ENCODE data around the gene ADAM10.

The ADAM10 gene

DNA sequence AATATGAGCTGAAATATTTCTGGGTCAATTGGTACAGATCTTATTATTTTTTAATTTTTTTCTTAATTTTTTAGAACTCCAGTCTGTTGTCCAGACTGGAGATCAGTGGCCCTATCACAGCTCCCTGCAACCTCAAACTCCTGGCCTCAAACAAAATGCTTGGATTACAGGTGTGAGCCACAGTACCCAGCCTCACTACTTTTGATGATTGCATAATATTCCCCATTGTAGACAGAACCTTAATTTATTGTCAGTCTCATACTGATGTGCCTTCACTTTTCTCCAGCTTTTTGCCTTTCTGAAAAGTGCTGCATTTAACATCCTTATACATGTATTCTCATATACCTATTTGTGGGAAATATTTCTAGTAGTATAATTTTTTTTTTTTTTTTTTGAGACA lies 172.8 kb downstream of the ADAM10 start:
- DNase-seq (ENCODE audit: low read depth): no peak

DNA sequence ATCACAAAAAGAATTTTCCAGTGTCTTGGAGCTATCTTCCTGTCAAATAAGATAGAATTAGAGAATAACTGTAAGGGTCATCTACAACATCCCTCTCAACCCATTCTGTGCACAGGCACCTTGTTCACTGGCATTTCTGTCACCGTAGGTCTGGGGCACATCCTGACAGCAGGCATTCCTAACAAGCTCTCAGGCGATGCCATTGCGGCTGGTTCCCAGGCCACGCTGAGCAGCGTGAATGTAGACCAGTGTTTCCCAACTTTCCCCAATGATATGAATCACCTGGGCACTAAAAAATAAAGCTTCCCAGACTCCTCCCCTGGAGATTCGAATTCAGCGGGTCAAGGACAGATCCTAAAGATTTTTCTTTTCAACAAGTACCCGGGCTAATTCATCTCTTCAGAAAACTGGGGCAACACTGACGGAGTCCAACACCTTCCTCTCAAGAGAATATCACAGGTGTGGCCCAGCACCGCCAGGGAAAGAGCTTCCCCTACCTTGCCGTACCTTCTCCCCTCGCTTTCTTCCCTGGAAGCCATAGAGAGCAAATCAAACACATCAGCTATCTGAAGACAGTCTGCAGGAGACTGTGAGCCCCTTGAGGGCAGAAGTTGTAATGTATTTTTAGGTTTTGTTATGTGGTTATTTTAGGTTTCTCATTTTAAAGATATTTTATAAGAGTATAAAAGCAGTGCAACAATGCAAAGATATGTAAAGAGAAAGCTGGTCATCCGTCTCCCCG lies 174.3 kb downstream of the ADAM10 start:
- DNase-seq (ENCODE audit: low read depth): no peak

DNA sequence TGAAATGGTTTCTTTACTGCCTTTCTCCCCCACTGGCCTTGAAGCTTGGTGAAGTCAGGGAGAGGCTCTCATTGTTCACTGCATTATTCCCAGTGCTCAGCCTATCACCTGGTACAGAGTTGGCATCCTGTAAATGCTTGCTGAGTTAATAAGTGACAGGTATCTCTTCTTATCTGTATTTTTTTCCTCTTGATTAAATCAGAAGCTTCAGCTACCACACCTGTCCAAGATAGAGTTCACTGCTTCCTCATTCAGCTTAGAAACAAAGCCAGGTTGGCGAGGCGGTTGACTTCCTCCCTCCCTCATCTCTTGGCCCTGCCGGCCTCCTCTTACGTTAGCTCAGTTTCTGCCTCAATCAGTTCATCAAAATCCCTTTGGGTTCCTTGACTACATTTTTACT lies 174.9 kb downstream of the ADAM10 start:
- no peak for DNase-seq (ENCODE audit: low read depth)

DNA sequence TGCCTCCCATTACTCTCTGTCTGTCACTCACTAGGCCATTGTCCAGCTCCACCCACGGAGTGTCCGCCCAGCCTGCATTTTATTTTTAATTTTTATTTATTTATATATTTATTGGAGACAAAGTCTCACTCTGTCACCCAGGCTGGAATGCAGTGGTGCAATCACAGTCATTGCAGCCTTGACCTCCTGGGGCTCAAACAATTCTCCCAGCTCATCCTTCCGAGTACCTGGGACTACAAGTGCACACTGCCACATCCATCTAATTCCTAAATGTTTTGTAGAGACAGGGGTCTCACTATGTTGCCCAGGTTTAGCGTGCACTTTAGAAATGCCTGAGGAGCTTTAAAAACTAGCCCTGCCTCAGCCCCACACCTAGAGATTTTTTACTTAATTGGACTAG lies 176.2 kb downstream of the ADAM10 start:
- no peak for DNase-seq (ENCODE audit: low read depth)

DNA sequence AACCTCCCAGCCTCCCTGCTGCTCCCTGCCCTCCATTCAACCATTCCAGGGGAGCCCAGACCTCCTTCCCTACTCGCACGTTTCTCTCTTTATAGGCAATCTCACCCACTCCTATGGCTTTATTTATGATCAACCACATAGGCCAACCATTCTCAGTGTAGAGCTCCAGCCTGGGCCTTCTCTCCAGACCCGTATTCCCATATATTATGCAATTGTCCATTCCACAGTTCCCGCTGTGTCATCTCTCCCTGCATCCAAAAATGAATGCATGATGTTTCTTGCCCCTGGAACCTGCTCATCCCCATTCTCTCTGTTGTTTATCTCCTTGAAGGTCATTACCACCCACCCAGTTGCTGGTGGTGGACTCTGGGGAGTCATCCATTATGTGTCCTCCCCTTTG lies 177.0 kb downstream of the ADAM10 start:
- no peak for DNase-seq (ENCODE audit: low read depth)

DNA sequence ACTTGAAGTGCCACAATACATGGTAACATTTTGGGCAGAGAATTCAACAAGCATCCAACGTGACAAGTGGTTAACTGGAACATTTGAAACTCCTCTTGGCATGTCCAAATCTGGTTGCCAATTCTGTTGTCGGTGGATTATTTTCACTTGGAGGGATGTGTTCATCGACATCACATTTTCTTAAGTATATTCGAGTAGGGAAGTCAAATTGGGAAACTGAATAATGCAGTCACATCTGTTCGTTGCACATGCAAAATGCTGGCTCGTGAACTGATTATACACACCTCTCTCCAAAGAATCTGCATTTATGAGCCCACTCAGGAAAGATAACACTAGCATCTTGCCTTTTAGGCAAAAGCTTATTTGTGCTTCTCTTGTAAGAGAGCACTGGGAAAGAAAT lies 178.0 kb downstream of the ADAM10 start:
- DNase-seq (ENCODE audit: low read depth): no peak

DNA sequence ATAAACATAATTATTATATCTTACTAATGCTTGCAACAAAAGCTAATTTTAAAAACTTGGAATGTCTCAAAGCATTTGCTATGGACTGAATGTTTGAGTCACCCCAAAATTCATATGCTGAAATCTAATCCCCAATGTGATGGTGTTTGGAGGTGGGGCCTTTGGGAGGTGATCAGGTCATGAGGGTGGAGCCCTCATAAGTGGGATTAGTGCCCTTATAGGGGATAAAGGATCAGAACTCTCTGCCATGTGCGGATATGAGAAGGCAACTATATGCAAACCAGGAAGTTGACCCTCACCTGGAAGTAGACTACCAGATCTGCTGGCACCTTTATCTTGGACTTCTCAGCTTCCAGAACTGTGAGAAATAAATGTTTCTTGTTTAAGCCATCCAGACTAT lies 180.1 kb downstream of the ADAM10 start:
- DNase-seq (ENCODE audit: low read depth): no peak

DNA sequence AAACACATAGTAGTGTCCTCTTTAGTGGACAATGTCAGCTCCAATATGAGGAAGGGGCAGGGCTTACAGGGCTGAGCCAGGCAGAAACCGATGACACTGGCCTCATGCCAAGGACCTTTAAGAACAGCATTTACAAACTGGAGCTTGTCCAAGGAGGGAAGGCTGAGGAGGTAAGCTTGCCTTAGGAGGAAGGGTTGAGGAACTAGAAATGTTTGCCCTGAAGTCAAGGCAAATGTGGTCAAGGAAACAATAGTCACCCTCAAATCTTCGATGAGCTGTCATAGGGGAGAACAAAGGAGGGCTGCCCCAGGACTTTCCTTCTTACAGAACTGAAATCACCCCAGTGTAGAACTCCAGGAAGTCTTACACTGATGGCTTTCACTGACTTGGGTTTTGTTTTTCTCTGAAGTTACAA lies 181.3 kb downstream of the ADAM10 start:
- no peak for DNase-seq (ENCODE audit: low read depth)

DNA sequence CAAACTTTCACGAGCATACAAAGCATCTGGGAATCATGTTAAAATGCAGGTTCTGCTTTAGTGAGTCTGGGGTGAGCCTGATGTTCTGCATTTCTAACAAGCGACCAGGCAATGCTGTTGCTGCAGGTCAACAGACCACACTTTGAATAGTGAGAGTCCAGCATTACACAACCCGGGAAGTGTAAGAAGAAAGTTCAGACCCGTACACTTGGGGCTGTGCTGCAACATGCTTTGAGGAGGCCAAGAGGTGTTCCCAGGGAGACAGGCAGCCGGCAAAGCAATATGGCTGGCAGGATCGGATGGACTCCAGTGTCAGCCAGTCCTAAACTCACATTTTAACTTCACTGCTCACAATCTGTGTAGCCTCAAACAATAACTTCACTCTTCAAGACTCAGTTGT lies 183.5 kb downstream of the ADAM10 start:
- DNase-seq (ENCODE audit: low read depth): no peak

DNA sequence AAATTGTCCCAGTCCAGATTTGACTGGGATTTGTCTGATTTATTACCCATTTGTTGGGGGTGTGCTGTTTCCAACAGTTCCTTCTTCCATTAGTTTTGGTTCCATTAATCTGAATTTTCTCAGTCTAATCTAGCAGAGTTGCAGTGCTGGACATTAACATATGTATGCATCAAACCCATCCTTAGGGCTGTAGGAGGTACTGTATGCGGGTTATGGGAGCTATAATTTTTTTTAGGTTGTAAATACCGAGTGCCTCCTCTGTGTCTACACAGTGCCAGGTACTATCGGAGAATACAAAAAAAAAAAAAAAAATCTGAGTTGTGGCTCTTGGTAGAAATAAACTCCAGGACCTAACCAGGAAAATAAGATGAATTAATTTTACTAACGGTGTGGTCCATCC lies 183.9 kb downstream of the ADAM10 start:
- no peak for DNase-seq (ENCODE audit: low read depth)

DNA sequence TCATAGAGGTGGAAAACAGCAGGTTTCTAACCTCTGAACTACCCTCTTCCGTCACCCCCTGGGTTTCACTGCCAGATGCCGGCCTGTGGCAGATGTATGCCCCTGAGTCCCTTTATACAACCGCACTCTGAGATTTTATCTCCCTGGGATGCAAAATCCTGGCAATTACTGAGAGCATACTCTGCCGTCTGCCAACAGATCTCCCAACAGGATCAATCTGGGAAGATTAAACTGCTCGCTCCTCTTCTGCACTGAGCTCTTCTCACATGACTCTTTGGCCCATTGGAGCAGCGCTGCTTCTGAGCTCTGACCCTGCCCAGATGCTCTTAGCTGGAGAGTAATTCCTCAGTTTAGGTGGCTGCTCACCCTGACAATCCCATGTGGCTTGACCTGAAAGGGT lies 184.5 kb downstream of the ADAM10 start:
- no peak for DNase-seq (ENCODE audit: low read depth)

DNA sequence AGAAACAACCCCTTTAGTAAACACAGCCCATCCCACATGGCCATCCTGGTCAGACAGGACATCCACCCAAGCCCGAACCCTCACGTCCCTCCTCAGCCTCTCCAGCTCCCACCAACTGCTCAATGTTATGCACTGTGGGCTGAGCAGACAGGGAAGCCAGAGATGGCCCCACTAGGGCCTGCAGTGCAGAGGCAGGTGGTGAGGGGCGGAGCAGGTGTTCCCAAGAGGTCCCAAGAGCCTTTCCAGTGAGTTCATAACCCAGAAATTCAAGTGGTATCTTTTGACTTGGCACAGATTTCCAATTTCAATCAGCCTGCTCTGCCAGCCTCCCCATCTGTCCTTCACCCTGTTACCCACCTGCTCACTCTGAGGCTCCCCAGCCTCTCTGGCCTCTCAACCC lies 187.4 kb downstream of the ADAM10 start:
- DNase-seq (ENCODE audit: low read depth): no peak

DNA sequence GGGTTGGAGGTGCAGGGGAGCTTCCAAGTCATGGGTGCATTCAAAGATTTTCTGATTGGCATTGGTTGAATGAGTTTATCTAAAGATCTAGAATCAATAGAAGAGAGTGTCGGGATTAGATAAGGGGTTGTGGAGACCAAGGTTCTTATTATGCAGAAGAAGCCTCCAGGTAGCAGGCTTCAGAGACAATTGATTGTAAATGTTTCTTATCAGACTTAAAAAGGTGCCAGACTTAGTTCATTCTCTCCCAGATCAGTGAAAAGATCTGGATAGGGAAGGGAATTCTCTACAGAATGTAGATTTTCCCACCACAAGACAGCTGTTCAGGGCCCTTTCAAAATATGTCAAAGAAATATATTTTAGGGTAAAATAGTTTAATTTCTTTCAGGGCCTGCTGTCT lies 188.2 kb downstream of the ADAM10 start:
- no peak for DNase-seq (ENCODE audit: low read depth)

DNA sequence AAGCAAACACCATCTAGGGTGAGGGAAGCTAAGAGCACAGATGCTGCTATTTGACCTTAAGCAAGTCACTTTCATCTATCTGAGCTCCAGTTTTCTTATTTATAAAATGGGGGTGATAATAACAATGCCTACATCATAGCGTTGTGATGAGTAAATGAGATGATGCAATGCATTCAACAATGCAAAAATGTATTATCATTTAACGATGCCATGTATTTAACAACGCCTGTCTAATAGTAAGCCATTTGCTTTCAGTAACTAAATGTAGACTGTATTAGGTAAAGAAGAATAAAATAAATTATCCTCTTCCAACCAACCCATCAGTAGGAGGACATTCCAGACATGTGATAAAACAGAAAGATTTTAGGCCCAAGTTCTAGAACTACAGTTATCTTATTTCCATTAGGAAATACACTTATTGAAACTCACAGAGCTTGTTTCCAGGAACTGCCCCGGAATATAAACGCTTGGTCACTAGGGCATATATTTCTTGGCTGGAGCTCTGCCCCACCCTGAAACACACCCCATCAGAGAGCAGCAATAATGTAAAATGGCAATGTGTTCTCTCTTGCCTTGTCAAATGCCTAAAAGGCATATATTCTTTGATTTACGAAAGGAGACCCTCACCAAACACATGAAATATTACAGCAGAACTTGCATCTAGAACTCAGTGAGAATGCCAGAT lies 189.5 kb downstream of the ADAM10 start:
- DNase-seq (ENCODE audit: low read depth): no peak

DNA sequence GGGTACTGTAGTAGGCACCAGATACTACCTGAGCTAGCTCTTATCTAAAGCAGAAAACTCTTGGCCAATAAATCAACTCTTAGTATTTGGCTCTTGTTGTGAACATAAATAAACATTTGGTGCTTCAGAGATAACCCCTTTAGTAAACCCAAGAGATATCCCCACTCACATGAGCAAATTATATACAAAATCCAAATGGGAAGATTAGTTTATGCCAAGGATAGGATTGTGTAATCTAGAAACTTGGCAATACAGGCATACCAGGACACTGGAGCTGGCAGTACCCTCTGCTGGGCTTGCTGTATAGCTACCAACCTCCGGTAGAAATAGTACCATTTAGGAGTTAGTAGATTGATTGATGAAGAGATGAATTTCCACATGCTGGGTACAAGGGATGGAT lies 190.7 kb downstream of the ADAM10 start:
- no peak for DNase-seq (ENCODE audit: low read depth)

DNA sequence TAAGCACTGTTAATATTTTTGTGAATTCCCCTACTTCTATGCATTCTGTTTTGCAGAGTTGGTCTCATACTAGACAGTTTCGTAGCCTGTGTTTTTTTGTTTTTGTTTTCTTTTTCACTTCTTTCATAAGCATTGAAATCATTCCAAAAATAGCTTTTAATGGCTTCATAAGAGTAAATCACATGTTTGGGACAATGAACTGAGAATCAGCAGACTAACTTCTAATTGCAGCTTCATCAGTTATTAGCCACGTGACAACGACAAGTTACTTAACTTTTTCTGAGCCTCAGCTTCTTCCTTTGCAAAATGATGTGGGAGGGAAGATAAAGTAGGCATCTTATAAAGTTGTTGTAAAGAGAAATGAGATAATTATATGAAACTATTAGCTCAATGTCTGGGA lies 193.0 kb downstream of the ADAM10 start:
- DNase-seq (ENCODE audit: low read depth): no peak

DNA sequence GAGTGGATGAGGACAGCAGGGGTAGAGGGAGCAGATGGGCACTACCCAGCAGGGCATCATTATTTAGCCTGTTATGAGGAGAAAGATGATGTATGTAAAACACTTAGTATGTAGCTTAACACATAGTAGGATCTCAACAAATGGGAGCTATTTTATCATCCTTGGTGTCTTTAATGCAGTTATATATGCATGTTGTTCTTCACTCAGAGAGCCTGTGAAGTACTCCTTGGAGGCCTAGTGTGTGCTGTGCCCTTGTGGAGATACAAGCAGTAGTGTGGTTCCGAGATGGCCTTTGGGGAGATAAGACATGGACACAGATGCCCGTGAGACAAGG lies 193.5 kb downstream of the ADAM10 start:
- DNase-seq (ENCODE audit: low read depth): no peak

DNA sequence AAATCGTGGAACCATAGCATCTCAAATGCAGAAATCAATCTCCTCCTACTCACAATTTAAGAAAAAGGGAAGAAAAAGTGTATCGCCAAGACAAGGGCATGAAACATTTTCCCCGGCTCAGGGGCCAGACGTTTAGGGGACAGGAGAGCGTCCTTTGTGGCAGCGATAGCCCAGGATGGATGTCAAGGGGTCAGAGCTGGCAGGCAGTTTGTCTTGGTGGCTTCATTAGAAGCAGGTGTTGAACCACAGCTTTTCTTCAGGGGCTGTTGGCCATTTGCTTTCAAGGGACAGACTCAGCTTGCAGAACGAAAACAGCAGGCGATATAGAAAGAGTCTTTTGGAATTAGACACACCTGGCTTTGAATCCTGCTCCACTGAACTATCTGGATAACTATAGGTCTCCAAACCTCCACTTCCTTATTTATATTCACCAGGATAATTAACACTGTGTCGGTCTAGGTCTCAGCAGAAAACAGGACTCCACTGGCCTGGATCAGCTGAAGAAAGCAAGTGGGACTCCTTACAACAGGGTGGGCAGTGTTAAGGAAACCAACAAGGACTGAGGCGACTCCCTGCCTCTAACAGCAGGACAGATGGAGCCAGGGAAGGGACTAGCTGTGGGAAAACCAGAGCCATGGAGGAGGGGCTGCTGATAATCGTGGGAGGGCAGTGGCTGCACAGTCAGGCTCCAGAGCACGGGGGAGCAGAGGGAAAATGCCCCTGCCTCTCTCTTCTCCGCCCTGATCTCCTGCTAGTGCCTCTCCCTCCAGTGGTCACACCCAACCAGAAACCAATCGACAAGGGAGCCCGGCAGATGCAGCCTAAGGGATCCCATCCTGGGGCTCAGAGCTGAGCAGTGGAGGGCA lies 194.1 kb downstream of the ADAM10 start:
- DNase-seq (ENCODE audit: low read depth): no peak

DNA sequence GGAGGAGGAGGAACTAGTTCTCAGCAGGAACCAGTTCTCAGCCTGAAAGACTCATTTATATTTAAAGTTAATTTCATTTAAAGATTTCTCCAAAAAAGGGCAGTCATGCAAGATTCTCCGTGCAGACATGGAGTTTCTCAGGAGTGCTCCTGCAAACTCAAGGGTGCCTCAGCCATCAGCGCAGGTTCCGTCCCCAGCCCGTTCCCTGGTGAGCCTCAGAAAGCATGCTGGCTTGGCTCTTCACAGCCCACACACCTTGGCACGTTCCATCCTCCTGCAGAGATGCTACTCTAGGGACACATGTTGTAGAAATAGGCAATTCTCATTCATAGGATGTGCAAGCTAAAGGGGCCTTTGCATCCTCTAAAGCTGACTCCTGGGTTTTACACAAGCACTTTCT lies 194.7 kb downstream of the ADAM10 start:
- DNase-seq (ENCODE audit: low read depth): no peak

DNA sequence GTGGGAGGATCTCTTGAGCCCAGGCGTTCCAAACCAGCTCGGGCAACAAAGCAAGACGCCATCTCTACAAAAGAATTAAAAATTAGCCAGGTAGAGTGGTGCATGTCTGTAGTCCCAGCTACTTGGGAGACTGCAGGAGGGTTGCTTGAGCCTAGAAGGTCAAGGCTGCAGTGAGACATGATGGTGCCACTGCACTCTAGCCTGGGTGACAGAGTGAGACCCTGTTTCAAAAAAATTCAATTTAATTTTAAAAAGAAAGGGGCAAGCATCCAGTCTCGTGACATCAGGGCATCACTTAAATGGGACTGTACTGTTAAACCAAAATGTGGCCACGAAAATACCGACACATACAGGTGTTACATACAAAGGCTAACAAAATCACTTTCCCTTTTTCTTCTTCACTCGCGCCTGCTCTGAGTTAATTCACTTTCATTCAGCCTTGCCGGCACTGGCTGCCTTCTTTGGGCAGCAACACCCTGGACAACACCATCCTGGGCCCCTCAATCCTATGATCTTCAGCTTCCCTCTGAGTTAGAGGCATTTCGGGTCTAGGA lies 196.1 kb downstream of the ADAM10 start:
- no peak for DNase-seq (ENCODE audit: low read depth)

DNA sequence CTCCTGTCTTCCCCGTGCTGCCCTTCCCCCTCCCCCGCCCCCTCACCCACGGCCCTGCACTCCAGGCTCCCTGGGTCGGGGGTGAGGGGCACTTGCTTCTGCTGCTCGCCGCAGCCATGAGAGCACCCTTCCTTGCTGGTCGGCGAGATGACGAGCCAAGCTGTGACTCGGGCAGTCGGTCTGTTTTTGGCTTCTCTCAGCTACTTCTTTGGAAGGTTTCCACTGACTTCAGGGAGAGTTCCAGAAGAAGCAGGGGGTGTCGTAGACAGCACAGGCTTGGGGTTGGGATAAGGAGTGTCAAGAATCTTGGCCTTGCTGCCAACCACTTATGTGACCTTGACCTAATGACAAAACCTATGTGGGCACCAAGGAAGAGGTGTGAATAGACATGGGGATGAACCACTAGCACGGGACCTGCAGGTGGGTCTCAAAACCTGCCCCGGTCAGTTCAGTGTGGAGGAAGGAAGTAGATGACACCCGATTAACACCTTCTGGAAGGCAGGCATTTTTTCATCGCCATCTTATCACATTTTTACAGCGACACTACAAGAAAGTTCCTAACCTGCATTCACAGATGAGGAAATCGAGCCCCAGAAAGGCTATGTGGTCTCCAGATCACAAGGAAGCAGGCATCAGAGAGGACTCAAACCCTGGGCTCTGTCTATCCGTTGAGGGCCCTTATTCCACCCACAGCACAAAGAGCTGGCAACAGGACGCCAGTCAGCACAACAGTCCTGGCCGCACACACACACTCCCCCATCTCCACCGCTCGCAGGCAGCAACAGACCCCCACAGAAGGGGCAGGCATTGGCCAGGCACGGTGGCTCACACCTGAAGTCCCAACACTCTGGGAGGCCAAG lies 196.8 kb downstream of the ADAM10 start:
- no peak for DNase-seq (ENCODE audit: low read depth)

Data from stimulated activated CD8-positive, alpha-beta memory T cell treated with anti-CD3 and anti-CD28 coated beads, Interleukin-12 subunit alpha, Interleukin-12 subunit beta, amount 100 ng/mL, for 1 hour (primary cell).